Measurements from ENCODE around the gene TPTE. TPM values are rescaled to one million over a fixed set of nuclear protein-coding genes. Genes with fewer than 3 reads are reported as not detected.
"Not testable (repeated sequence)": the region's sequence is repeated elsewhere in the genome, so short reads cannot be mapped to it uniquely, and the experiment has no call there.

TPTE gene
- total and polyA plus RNA-seq, 2 of the 8 experiments (the other 6 are each of a cell fraction or from before 2014, with no cell fraction given), result not detected

DNA sequence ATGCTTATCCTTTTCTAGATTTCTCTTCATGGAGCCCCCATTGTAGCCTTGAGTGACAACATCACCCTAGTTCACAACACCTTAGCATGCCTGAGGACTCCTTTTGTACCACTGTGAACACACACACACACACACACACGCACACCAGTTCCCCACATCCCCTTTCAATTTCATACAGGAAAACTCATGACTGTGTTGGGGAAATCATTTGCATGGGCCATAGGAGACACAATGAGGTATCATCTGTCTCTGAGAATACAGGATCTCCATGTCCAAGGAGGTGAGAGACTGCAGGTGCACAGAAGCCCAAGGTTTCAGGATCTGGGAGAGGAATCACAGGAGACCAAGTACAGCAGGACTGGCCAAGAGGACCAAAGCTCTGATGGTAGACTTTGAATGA is 119.7 kb downstream of the TPTE start:
- CTCF ChIA-PET (ENCODE audit: partially characterized antibody), result no interaction called here
- Histone ChIP-seq H4K20me1 (replicated peaks in 1 of 2; ENCODE audit: control insufficient read depth in 1 of 2, insufficient read depth in 2 of 2, low read length in 2 of 2) (no peaks in the 10 kb centered on the region), H2BK20ac (ENCODE audit: low read length) (no peak overlapping the region), H3K56ac (replicated peaks; ENCODE audit: insufficient read length, low read depth, low read length) (no peak overlapping the region), H2AK5ac (ENCODE audit: low read depth, low read length) (no peak overlapping the region), H3K9me3 (ENCODE audit: insufficient read depth in 2 of 2, low read depth in 1 of 2, low read length in 1 of 2) (peaks cover 74 to 75% of the 10 kb centered on the region in 2 experiments), H3K4me1 (replicated peaks in 1 of 4; ENCODE audit: control insufficient read depth in 3 of 4, insufficient read depth in 4 of 4, low read length in 3 of 4) (no peaks in the 10 kb centered on the region), H2BK120ac (replicated peaks; ENCODE audit: low read depth, low read length) (no peak overlapping the region), H2BK15ac (ENCODE audit: low read length) (no peak overlapping the region), H2AFZ (ENCODE audit: low read length) (no peak overlapping the region), H3K23ac (ENCODE audit: insufficient read length) (no peak overlapping the region), H4K8ac (ENCODE audit: extremely low read depth, insufficient read depth, low read length) (no peak overlapping the region), H2BK12ac (ENCODE audit: low read depth, low read length) (no peak overlapping the region), H3K27ac (ENCODE audit: low read depth, low read length) (no peak overlapping the region), H3K27me3 (replicated peaks in 1 of 4; ENCODE audit: control insufficient read depth in 3 of 4, extremely low read depth in 1 of 4, insufficient read depth in 3 of 4, low read length in 3 of 4) (no peaks in the 10 kb centered on the region; a peak in 1 of 7 replicates), H4K91ac (replicated peaks; ENCODE audit: insufficient read length, low read length) (no peak overlapping the region), H3K18ac (ENCODE audit: extremely low read depth, low read length) (no peak overlapping the region), H3K4ac (replicated peaks; ENCODE audit: insufficient read length, low read depth, low read length) (no peak overlapping the region), H3K4me3 (ENCODE audit: extremely low read depth in 1 of 4, insufficient read depth in 2 of 4, low read depth in 3 of 4, low read length in 4 of 4) (no peak overlapping the region), H3K36me3 (ENCODE audit: control insufficient read depth in 2 of 4, insufficient read depth in 4 of 4, low read length in 3 of 4) (no peaks in the 10 kb centered on the region; a peak in 1 of 8 replicates), H3K9ac (replicated peaks in 1 of 4; ENCODE audit: extremely low read depth in 1 of 4, low read depth in 3 of 4, low read length in 3 of 4) (no peak overlapping the region), H3K14ac (ENCODE audit: insufficient read length) (no peak overlapping the region), H3K23me2 (ENCODE audit: low read depth, low read length) (no peaks in the 10 kb centered on the region; the same call in 1 of the 2 replicates), H4K5ac (ENCODE audit: insufficient read length, low read depth, low read length) (no peak overlapping the region), H3K79me1 (ENCODE audit: low read depth, low read length) (no peaks in the 10 kb centered on the region), H2BK5ac (ENCODE audit: low read depth, low read length) (no peak overlapping the region), H3K4me2 (ENCODE audit: insufficient read depth in 1 of 2, low read depth in 2 of 2, low read length in 2 of 2) (no peak overlapping the region), H3K79me2 (ENCODE audit: control insufficient read depth in 1 of 2, insufficient read depth in 2 of 2, low read length in 2 of 2) (no peaks in the 10 kb centered on the region)
- POLR2A ChIA-PET (ENCODE audit: partially characterized antibody), result no interaction called here
- TF ChIP-seq CEBPB (IDR thresholded peaks at IDR 0.05; ENCODE audit: low read depth, low read length), result no peak
- WGBS, 2 experiments (ENCODE audit: extremely low coverage in 1 of 2, insufficient coverage in 1 of 2, insufficient read length in 1 of 2, insufficient replicate concordance in 2 of 2, low coverage in 1 of 2, low lambda C conversion rate in 2 of 2, missing lambda C conversion rate in 1 of 2), result 63% methylated on average over 1 of the region's 1 CpG; no CpG with 5 or more reads in 1 of the 2 experiments
- DNase-seq (ENCODE audit: low read depth in 1 of 2, low spot score in 2 of 2) (no peak), FAIRE-seq (no peak)

DNA sequence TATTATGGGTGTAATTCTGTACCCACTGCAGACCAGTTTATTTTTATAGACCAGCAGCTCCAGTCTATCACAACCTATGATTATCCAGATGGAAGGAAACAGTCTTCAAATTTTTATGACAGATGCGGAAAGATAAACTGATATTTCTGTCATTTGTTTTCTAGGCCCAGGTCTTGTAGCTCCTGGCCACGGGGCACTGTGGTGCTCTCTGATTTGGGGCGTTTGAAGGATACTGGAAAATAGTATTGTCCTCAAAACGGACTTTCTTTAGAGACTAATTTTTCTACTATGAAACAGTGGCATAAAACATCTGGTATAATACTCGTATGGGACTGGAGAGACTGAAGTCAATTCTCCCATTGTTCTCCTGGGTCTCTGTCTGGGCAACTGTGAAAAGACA is 124.3 kb downstream of the TPTE start:
- WGBS, 2 experiments (ENCODE audit: extremely low coverage in 1 of 2, insufficient coverage in 1 of 2, insufficient read length in 1 of 2, insufficient replicate concordance in 2 of 2, low coverage in 1 of 2, low lambda C conversion rate in 2 of 2, missing lambda C conversion rate in 1 of 2), result 63% methylated on average over 4 of the region's 5 CpGs; no CpG with 5 or more reads in 1 of the 2 experiments
- H3K4ac ChIP-seq (replicated peaks; ENCODE audit: insufficient read length, low read depth, low read length); H2BK120ac ChIP-seq (replicated peaks; ENCODE audit: low read depth, low read length); H3K18ac ChIP-seq (ENCODE audit: extremely low read depth, low read length); H3K4me2 ChIP-seq (ENCODE audit: insufficient read depth in 1 of 2, low read depth in 2 of 2, low read length in 2 of 2); H3K27me3 ChIP-seq (replicated peaks in 1 of 4; ENCODE audit: control insufficient read depth in 3 of 4, extremely low read depth in 1 of 4, insufficient read depth in 3 of 4, low read length in 3 of 4); H3K36me3 ChIP-seq (ENCODE audit: control insufficient read depth in 2 of 4, insufficient read depth in 4 of 4, low read length in 3 of 4); H2BK15ac ChIP-seq (ENCODE audit: low read length); H2BK20ac ChIP-seq (ENCODE audit: low read length); H2BK12ac ChIP-seq (ENCODE audit: low read depth, low read length); H3K27ac ChIP-seq (ENCODE audit: low read depth, low read length); H3K23me2 ChIP-seq (ENCODE audit: low read depth, low read length); H3K14ac ChIP-seq (ENCODE audit: insufficient read length); H2AK5ac ChIP-seq (ENCODE audit: low read depth, low read length); H3K4me1 ChIP-seq (replicated peaks in 1 of 4; ENCODE audit: control insufficient read depth in 3 of 4, insufficient read depth in 4 of 4, low read length in 3 of 4); H3K79me1 ChIP-seq (ENCODE audit: low read depth, low read length); H3K79me2 ChIP-seq (ENCODE audit: control insufficient read depth in 1 of 2, insufficient read depth in 2 of 2, low read length in 2 of 2); H3K23ac ChIP-seq (ENCODE audit: insufficient read length); POLR2A ChIA-PET (ENCODE audit: partially characterized antibody); H4K5ac ChIP-seq (ENCODE audit: insufficient read length, low read depth, low read length); H2AFZ ChIP-seq (ENCODE audit: low read length); H4K20me1 ChIP-seq (replicated peaks in 1 of 2; ENCODE audit: control insufficient read depth in 1 of 2, insufficient read depth in 2 of 2, low read length in 2 of 2); CTCF ChIA-PET (ENCODE audit: partially characterized antibody); DNase-seq (ENCODE audit: low read depth in 1 of 2, low spot score in 2 of 2); H3K56ac ChIP-seq (replicated peaks; ENCODE audit: insufficient read length, low read depth, low read length); FAIRE-seq; H3K9ac ChIP-seq (replicated peaks in 1 of 4; ENCODE audit: extremely low read depth in 1 of 4, low read depth in 3 of 4, low read length in 3 of 4); H3K4me3 ChIP-seq (ENCODE audit: extremely low read depth in 1 of 4, insufficient read depth in 2 of 4, low read depth in 3 of 4, low read length in 4 of 4); H4K91ac ChIP-seq (replicated peaks; ENCODE audit: insufficient read length, low read length); H2BK5ac ChIP-seq (ENCODE audit: low read depth, low read length); H4K8ac ChIP-seq (ENCODE audit: extremely low read depth, insufficient read depth, low read length): not testable (repeated sequence)
- H3K9me3 ChIP-seq (ENCODE audit: insufficient read depth in 2 of 2, low read depth in 1 of 2, low read length in 1 of 2), result peaks cover 66 to 81% of the 10 kb centered on the region in 2 experiments

All from H1 (cell line).